ENCODE results near the gene CABP4.

Gene CABP4

GRCh38 chr11:67455054-67455453, at the start of gene CABP4:
Gene CABP4, plus strand, starts transcription at chr11:67455354. Its CDS starts 70 bp downstream, at chr11:67455424.
- DNase-seq, result no peak
- intact Hi-C loops (cut with DNase I), result no loop called here

GRCh38 chr11:67405688-67406339, 49.3 kb upstream of the CABP4 start:
- intact Hi-C loops (cut with DNase I), result no loop called here
- DNase-seq, result no peak

GRCh38 chr11:67406420-67406968, 48.7 kb upstream of the CABP4 start:
- intact Hi-C loops (cut with DNase I), result no loop called here
- peak in 2 of 42 donors; percentile 9 to 17 for DNase-seq

- intact Hi-C loops (cut with DNase I), result no loop called here
- DNase-seq, result peak; percentile 61 to 91 (median 80)
Measured at GRCh38 chr11:67406969-67407687, 48.0 kb upstream of the CABP4 start.

GRCh38 chr11:67407688-67408163, 47.4 kb upstream of the CABP4 start:
- no peak for DNase-seq
- intact Hi-C loops (cut with DNase I), result no loop called here

GRCh38 chr11:67408437-67409200, 46.5 kb upstream of the CABP4 start:
- intact Hi-C loops (cut with DNase I), result no loop called here
- DNase-seq, result peak in 7 of 42 donors; percentile 35 to 63 (median 44)

GRCh38 chr11:67409261-67409666, 45.9 kb upstream of the CABP4 start:
- peak in 1 of 42 donors; percentile 47 for DNase-seq
- intact Hi-C loops (cut with DNase I), result no loop called here

- DNase-seq, result peak in 3 of 42 donors; percentile 34 to 46 (median 40)
- intact Hi-C loops (cut with DNase I), result no loop called here
Measured at GRCh38 chr11:67409781-67410368, 45.3 kb upstream of the CABP4 start.

GRCh38 chr11:67410369-67410831, 44.8 kb upstream of the CABP4 start:
- peak; percentile 70 to 95 (median 88) for DNase-seq
- intact Hi-C loops (cut with DNase I), result no loop called here

GRCh38 chr11:67410984-67411784, 44.0 kb upstream of the CABP4 start:
- intact Hi-C loops (cut with DNase I), result no loop called here
- DNase-seq, result peak in 2 of 42 donors; percentile 38 to 56

GRCh38 chr11:67411785-67412152, 43.4 kb upstream of the CABP4 start:
- intact Hi-C loops (cut with DNase I), result no loop called here
- DNase-seq, result peak in 37 of 42 donors; percentile 58 to 94 (median 76)

- DNase-seq, result no peak
- intact Hi-C loops (cut with DNase I), result no loop called here
Measured at GRCh38 chr11:67412495-67413179, 42.5 kb upstream of the CABP4 start.

GRCh38 chr11:67413266-67413849, 41.8 kb upstream of the CABP4 start:
- intact Hi-C loops (cut with DNase I), result no loop called here
- DNase-seq, result peak in 2 of 42 donors; percentile 3 to 40

GRCh38 chr11:67415501-67416304, 39.5 kb upstream of the CABP4 start, which contains the start of gene CARNS1:
Gene CARNS1, plus strand, starts transcription at chr11:67415678. Its CDS starts 522 bp downstream, at chr11:67416200.
- DNase-seq, result peak in 35 of 42 donors; percentile 55 to 91 (median 76)
- intact Hi-C loops (cut with DNase I), result no loop called here

GRCh38 chr11:67416416-67417335, 38.5 kb upstream of the CABP4 start:
- peak in 8 of 42 donors; percentile 42 to 76 (median 62) for DNase-seq
- intact Hi-C loops (cut with DNase I), result no loop called here
